Thyroid gland (tissue), 4 donors: Measurements from ENCODE around the gene SLC13A4. TPM values are rescaled to one million over a fixed set of nuclear protein-coding genes. Genes with fewer than 3 reads are reported as not detected.

Experiments used
- DNase-seq, 2 donors: peaks; one replicate each; pipeline ENCODE4 v3.0.0-alpha.2; 2019
- H3K27ac ChIP-seq, 3 donors: fragments of 200-600 bp; sonication (generic); 1 replicate in 2 of 3; 2 replicates in 1 of 3; pipeline ENCODE4 v1.5.1; 2016 to 2019; ENCODE audit warnings: mild to moderate bottlenecking in 1 of 3, moderate library complexity in 1 of 3
- H3K27me3 ChIP-seq: fragments of 200-600 bp; sonication (generic); one replicate; pipeline ENCODE4 v1.5.1; 2019
- H3K36me3 ChIP-seq, 2 donors: fragments of 200-600 bp; sonication (generic); one replicate each; pipeline ENCODE4 v1.5.1; 2016 to 2019
- H3K4me1 ChIP-seq, 2 donors: fragments of 200-600 bp; sonication (generic); one replicate each; pipeline ENCODE4 v1.5.1; 2017 to 2019
- H3K4me3 ChIP-seq, 3 donors: fragments of 200-600 bp; sonication (generic); replicated peaks in 1 of 3; 1 replicate in 2 of 3; 2 replicates in 1 of 3; pipeline ENCODE4 v1.5.1; 2016; ENCODE audit warnings: mild to moderate bottlenecking in 1 of 3
- H3K9me3 ChIP-seq: fragments of 200-600 bp; sonication (generic); one replicate; pipeline ENCODE4 v1.5.1; 2017
- CTCF ChIP-seq, 6 experiments: fragments of 200-600 bp in 3 of 6; fragments of 450-650 bp in 3 of 6; sonication (generic) in 3 of 6; IDR thresholded peaks; one replicate each; pipeline ENCODE4 v1.5.1; 2016 to 2019; ENCODE audit warnings: antibody characterized with exemption in 6 of 6, mild to moderate bottlenecking in 2 of 6, inconsistent platforms in 1 of 6, moderate library complexity in 1 of 6
- POLR2A ChIP-seq, 2 donors: fragments of 450-650 bp; IDR thresholded peaks; one replicate each; pipeline ENCODE4 v1.6.1; 2017; ENCODE audit warnings: antibody characterized with exemption in 2 of 2, mild to moderate bottlenecking in 2 of 2, moderate library complexity in 1 of 2
- WGBS, 2 donors: methylation state at CpG; one replicate each; pipeline ENCODE4 v1.1.5; 2017; 5-methylcytosine and 5-hydroxymethylcytosine counted together
- intact Hi-C: fragments of 100-400 bp; cut with DNase I; formaldehyde crosslinking; loops from one replicate; pipeline ENCODE4 v1.15.1; 2023
- total RNA-seq, 4 donors: library from RNA; depleted of rRNA; stranded (reverse); fragments of >200 nt; gene quantifications; one replicate each; pipeline ENCODE4 v1.2.3, GENCODE V29; 2016

Gene SLC13A4
- total RNA-seq, 4 donors from 2014 or later: 0.20 TPM; not detected in 3

- H3K9me3 ChIP-seq: no peaks in the 10 kb centered on the region
- intact Hi-C loops: loop anchor here (10.0 kb wide), 1 partner anchor 313 kb away; the partner anchor contains the start of gene MTPN
- TF ChIP-seq POLR2A (IDR thresholded peaks at IDR 0.05): no peak
- TF ChIP-seq CTCF (IDR thresholded peaks at IDR 0.05): no peak
- no peaks in the 10 kb centered on the region for H3K36me3 ChIP-seq
- peaks cover 9 to 17% of the 10 kb centered on the region in 2 donors for H3K4me1 ChIP-seq
- WGBS, 2 donors: 73 to 84% methylated on average over 11 to 14 of the region's 14 CpGs
- peak overlapping the region; percentile 79 to 91 (median 89) for H3K27ac ChIP-seq
- H3K27me3 ChIP-seq: no peaks in the 10 kb centered on the region
- DNase-seq: no peak
- peak overlapping the region; percentile 5 to 64 (median 17) for H3K4me3 ChIP-seq
Measured at GRCh38 chr7:135661311-135662122, 66.5 kb downstream of the SLC13A4 start.

GRCh38 chr7:135659159-135659846 lies 68.7 kb downstream of the SLC13A4 start:
- no peak for TF ChIP-seq CTCF (IDR thresholded peaks at IDR 0.05)
- TF ChIP-seq POLR2A (IDR thresholded peaks at IDR 0.05): no peak
- H3K36me3 ChIP-seq: no peaks in the 10 kb centered on the region
- H3K9me3 ChIP-seq: no peaks in the 10 kb centered on the region
- DNase-seq: no peak
- intact Hi-C loops: loop anchor here (10.0 kb wide), 1 partner anchor 345 kb away; no protein-coding TSS in a partner anchor
- WGBS, 2 donors: 64 to 75% methylated on average over 9 of the region's 9 CpGs
- no peak overlapping the region for H3K4me3 ChIP-seq
- H3K27ac ChIP-seq: no peak overlapping the region
- H3K4me1 ChIP-seq: peaks cover 9 to 13% of the 10 kb centered on the region in 2 donors
- H3K27me3 ChIP-seq: no peaks in the 10 kb centered on the region

GRCh38 chr7:135658564-135658963 lies 69.4 kb downstream of the SLC13A4 start:
- H3K4me1 ChIP-seq: peaks cover 4 to 9% of the 10 kb centered on the region in 2 donors
- TF ChIP-seq POLR2A (IDR thresholded peaks at IDR 0.05) (no peak), CTCF (IDR thresholded peaks at IDR 0.05) (no peak)
- H3K27ac ChIP-seq: no peak overlapping the region
- intact Hi-C loops: loop anchor here (10.0 kb wide), 1 partner anchor 346 kb away; no protein-coding TSS in a partner anchor
- H3K9me3 ChIP-seq: no peaks in the 10 kb centered on the region
- H3K4me3 ChIP-seq: no peak overlapping the region
- H3K36me3 ChIP-seq: no peaks in the 10 kb centered on the region
- WGBS, 2 donors: 96 to 97% methylated on average over 5 of the region's 5 CpGs
- no peaks in the 10 kb centered on the region for H3K27me3 ChIP-seq
- DNase-seq: no peak

- WGBS, 2 donors: 83% methylated on average over 12 of the region's 12 CpGs
- Histone ChIP-seq H3K36me3 (no peaks in the 10 kb centered on the region), H3K27me3 (no peaks in the 10 kb centered on the region), H3K9me3 (no peaks in the 10 kb centered on the region), H3K4me1 (no peaks in the 10 kb centered on the region), H3K27ac (no peak overlapping the region), H3K4me3 (no peak overlapping the region)
- TF ChIP-seq POLR2A (IDR thresholded peaks at IDR 0.05): no peak
- no peak for DNase-seq
- intact Hi-C loops: loop anchor here (10.0 kb wide), 1 partner anchor 351 kb away; no protein-coding TSS in a partner anchor
Measured at GRCh38 chr7:135653340-135654080, 74.5 kb downstream of the SLC13A4 start.
